ENCODE results near the gene GALNS.

The GALNS gene

GRCh38 chr16:88822281-88823040 lies 34.3 kb downstream of the GALNS start:
- Histone ChIP-seq H3K27me3 (ENCODE audit: control insufficient read depth, insufficient read depth, low read length) (no peaks in the 10 kb centered on the region), H3K9me3 (ENCODE audit: control insufficient read depth, insufficient read depth, low read length) (no peaks in the 10 kb centered on the region), H3K4me3 (ENCODE audit: low read depth, low read length) (no peak overlapping the region), H3K27ac (ENCODE audit: low read depth, low read length) (no peak overlapping the region), H3K36me3 (ENCODE audit: control insufficient read depth, insufficient read depth, low read length) (peaks cover 12% of the 10 kb centered on the region; the same call in 1 of the 2 replicates), H3K4me1 (ENCODE audit: control insufficient read depth, insufficient read depth, low read length) (no peaks in the 10 kb centered on the region), H3K9ac (ENCODE audit: low read depth, low read length) (no peak overlapping the region)

DNA sequence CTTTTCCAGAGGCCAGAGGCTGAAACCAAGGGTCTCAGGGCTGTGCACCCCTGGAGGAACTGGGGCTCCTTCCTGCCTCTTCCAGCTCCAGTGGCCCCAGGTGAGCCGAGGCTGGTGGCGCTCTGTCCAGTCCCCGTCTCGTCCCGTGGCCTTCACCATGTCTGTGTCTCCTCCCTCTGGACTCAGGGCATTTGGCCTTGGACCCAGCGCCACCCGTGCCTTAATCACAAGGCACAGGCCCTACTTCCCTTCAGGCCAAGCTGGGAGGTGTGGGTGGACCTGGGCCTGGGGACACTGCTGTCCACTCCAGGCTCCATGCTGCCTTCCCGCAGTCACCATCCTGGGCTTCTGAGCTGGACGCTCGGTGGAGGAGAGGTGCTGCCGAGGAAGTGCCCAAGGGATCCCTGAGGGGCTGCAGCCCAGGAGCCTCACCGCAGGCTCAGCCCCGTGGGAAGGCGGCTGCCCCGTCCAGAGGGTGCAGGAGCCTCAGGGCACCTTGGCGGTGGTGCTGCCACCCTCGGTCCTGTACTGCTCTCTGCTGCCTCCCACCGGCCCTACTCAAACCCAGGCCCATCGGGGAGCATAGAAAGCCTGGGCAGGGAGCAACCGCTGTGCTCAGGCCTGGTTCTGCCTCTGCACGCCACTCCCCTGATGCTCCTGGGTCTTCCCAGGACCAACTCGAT lies 35.4 kb downstream of the GALNS start:
- H3K36me3 ChIP-seq (ENCODE audit: control insufficient read depth, insufficient read depth, low read length), result peaks cover 9% of the 10 kb centered on the region; the same call in 1 of the 2 replicates
- H3K27ac ChIP-seq (ENCODE audit: low read depth, low read length), result no peak overlapping the region
- H3K4me1 ChIP-seq (ENCODE audit: control insufficient read depth, insufficient read depth, low read length), result no peaks in the 10 kb centered on the region
- H3K9ac ChIP-seq (ENCODE audit: low read depth, low read length), result no peak overlapping the region
- H3K4me3 ChIP-seq (ENCODE audit: low read depth, low read length), result no peak overlapping the region
- no peaks in the 10 kb centered on the region for H3K27me3 ChIP-seq (ENCODE audit: control insufficient read depth, insufficient read depth, low read length)
- no peaks in the 10 kb centered on the region for H3K9me3 ChIP-seq (ENCODE audit: control insufficient read depth, insufficient read depth, low read length)

DNA sequence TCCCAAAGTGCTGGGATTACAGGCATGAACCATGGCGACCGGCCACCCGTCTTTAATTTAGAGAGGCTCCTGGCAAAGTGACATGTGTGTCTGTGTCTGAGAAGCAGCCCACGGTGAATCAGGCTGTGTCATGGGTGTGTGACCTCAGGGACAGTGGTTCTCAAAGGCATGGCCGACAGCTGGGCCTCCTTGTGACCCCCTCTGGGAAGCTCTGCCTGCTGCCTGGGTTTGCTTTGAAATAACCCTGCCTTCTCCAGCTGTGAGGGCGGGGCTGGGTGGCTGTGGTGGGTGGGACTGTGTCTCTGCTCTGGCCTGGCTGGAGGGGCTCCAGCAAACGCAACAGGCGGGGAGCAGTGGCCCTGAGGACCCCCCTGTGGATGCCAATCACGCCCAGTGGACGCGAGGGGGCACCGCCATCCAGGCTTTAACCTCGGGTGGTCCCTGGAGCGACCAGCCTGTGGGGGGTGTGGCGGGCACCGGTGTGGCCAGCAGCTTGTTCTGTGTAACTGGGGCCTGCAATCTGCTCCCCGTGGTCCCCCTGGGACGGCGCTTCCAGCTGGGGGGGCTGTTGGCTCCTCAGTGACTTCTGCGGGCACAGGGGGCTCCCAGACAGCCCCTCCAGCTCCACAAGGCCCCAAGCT lies 36.2 kb downstream of the GALNS start:
- H3K4me3 ChIP-seq (ENCODE audit: low read depth, low read length), result no peak overlapping the region
- no peaks in the 10 kb centered on the region for H3K4me1 ChIP-seq (ENCODE audit: control insufficient read depth, insufficient read depth, low read length)
- peaks cover 9% of the 10 kb centered on the region; the same call in 1 of the 2 replicates for H3K36me3 ChIP-seq (ENCODE audit: control insufficient read depth, insufficient read depth, low read length)
- no peak overlapping the region for H3K27ac ChIP-seq (ENCODE audit: low read depth, low read length)
- no peaks in the 10 kb centered on the region for H3K9me3 ChIP-seq (ENCODE audit: control insufficient read depth, insufficient read depth, low read length)
- H3K9ac ChIP-seq (ENCODE audit: low read depth, low read length), result no peak overlapping the region
- no peaks in the 10 kb centered on the region for H3K27me3 ChIP-seq (ENCODE audit: control insufficient read depth, insufficient read depth, low read length)

- Histone ChIP-seq H3K27me3 (ENCODE audit: control insufficient read depth, insufficient read depth, low read length) (no peaks in the 10 kb centered on the region), H3K27ac (ENCODE audit: low read depth, low read length) (no peak overlapping the region), H3K9ac (ENCODE audit: low read depth, low read length) (no peak overlapping the region), H3K36me3 (ENCODE audit: control insufficient read depth, insufficient read depth, low read length) (peaks cover 9% of the 10 kb centered on the region; the same call in 1 of the 2 replicates), H3K4me1 (ENCODE audit: control insufficient read depth, insufficient read depth, low read length) (no peaks in the 10 kb centered on the region), H3K9me3 (ENCODE audit: control insufficient read depth, insufficient read depth, low read length) (no peaks in the 10 kb centered on the region), H3K4me3 (ENCODE audit: low read depth, low read length) (no peak overlapping the region)
Observed at GRCh38 chr16:88819126-88819525, 37.6 kb downstream of the GALNS start.

DNA sequence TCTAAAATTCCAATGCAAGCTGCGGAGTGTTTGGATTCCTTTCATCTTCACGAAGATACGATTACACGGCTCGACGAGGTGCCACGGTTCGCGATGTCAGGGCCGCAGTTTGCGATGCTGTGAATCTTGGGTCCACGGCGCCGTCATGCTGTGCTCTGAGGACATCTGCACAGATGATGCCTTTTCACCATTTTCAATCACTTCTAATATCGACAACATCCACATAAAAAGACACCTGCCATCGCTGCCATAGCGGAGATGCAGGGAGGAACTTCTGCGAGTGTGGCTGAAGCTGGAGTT lies 38.2 kb downstream of the GALNS start:
- Histone ChIP-seq H3K9me3 (ENCODE audit: control insufficient read depth, insufficient read depth, low read length) (no peaks in the 10 kb centered on the region), H3K27ac (ENCODE audit: low read depth, low read length) (no peak overlapping the region), H3K9ac (ENCODE audit: low read depth, low read length) (no peak overlapping the region), H3K36me3 (ENCODE audit: control insufficient read depth, insufficient read depth, low read length) (peaks cover 9% of the 10 kb centered on the region; the same call in 1 of the 2 replicates), H3K4me1 (ENCODE audit: control insufficient read depth, insufficient read depth, low read length) (no peaks in the 10 kb centered on the region; the same call in 1 of the 2 replicates), H3K27me3 (ENCODE audit: control insufficient read depth, insufficient read depth, low read length) (no peaks in the 10 kb centered on the region), H3K4me3 (ENCODE audit: low read depth, low read length) (no peak overlapping the region)

GRCh38 chr16:88817785-88818574 lies 38.8 kb downstream of the GALNS start:
- H3K27ac ChIP-seq (ENCODE audit: low read depth, low read length), result no peak overlapping the region
- no peak overlapping the region for H3K9ac ChIP-seq (ENCODE audit: low read depth, low read length)
- no peaks in the 10 kb centered on the region; the same call in 1 of the 2 replicates for H3K4me1 ChIP-seq (ENCODE audit: control insufficient read depth, insufficient read depth, low read length)
- H3K4me3 ChIP-seq (ENCODE audit: low read depth, low read length), result no peak overlapping the region
- H3K9me3 ChIP-seq (ENCODE audit: control insufficient read depth, insufficient read depth, low read length), result no peaks in the 10 kb centered on the region
- no peaks in the 10 kb centered on the region for H3K27me3 ChIP-seq (ENCODE audit: control insufficient read depth, insufficient read depth, low read length)
- H3K36me3 ChIP-seq (ENCODE audit: control insufficient read depth, insufficient read depth, low read length), result peaks cover 9% of the 10 kb centered on the region; the same call in 1 of the 2 replicates

GRCh38 chr16:88816736-88817535 lies 39.8 kb downstream of the GALNS start:
- no peak overlapping the region for H3K4me3 ChIP-seq (ENCODE audit: low read depth, low read length)
- no peaks in the 10 kb centered on the region for H3K27me3 ChIP-seq (ENCODE audit: control insufficient read depth, insufficient read depth, low read length)
- H3K9me3 ChIP-seq (ENCODE audit: control insufficient read depth, insufficient read depth, low read length), result no peaks in the 10 kb centered on the region
- no peaks in the 10 kb centered on the region; the same call in 1 of the 2 replicates for H3K4me1 ChIP-seq (ENCODE audit: control insufficient read depth, insufficient read depth, low read length)
- H3K27ac ChIP-seq (ENCODE audit: low read depth, low read length), result no peak overlapping the region
- H3K36me3 ChIP-seq (ENCODE audit: control insufficient read depth, insufficient read depth, low read length), result no peaks in the 10 kb centered on the region
- H3K9ac ChIP-seq (ENCODE audit: low read depth, low read length), result no peak overlapping the region

- no peaks in the 10 kb centered on the region for H3K27me3 ChIP-seq (ENCODE audit: control insufficient read depth, insufficient read depth, low read length)
- no peak overlapping the region for H3K4me3 ChIP-seq (ENCODE audit: low read depth, low read length)
- H3K4me1 ChIP-seq (ENCODE audit: control insufficient read depth, insufficient read depth, low read length), result no peaks in the 10 kb centered on the region; the same call in 1 of the 2 replicates
- no peak overlapping the region for H3K27ac ChIP-seq (ENCODE audit: low read depth, low read length)
- H3K36me3 ChIP-seq (ENCODE audit: control insufficient read depth, insufficient read depth, low read length), result no peaks in the 10 kb centered on the region
- no peaks in the 10 kb centered on the region for H3K9me3 ChIP-seq (ENCODE audit: control insufficient read depth, insufficient read depth, low read length)
- H3K9ac ChIP-seq (ENCODE audit: low read depth, low read length), result no peak overlapping the region
Observed at GRCh38 chr16:88815901-88816589, 40.7 kb downstream of the GALNS start.

DNA sequence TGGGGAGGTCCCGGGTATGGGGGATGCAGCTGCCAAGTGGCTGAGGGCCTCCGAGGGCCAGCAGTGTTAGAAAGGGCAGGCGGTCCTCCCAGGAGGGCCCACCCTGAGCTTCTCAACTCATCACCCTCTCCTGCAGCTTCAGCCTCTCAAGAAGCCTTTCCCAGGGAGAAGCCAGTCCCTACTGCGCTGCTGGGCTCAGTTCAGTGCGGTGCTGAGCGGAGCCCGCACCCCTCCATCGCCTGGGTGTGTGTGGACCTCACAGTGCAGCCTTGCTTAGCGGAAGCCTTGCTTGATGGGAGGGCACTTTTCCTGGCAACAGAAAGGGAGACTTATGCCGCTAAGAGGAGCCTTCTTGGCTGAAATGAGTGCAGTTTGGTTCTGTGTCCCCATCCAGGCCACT lies 41.5 kb downstream of the GALNS start:
- H3K9me3 ChIP-seq (ENCODE audit: control insufficient read depth, insufficient read depth, low read length), result no peaks in the 10 kb centered on the region
- H3K27ac ChIP-seq (ENCODE audit: low read depth, low read length), result no peak overlapping the region
- no peak overlapping the region for H3K4me3 ChIP-seq (ENCODE audit: low read depth, low read length)
- peaks cover 6% of the 10 kb centered on the region; the same call in 1 of the 2 replicates for H3K4me1 ChIP-seq (ENCODE audit: control insufficient read depth, insufficient read depth, low read length)
- no peaks in the 10 kb centered on the region for H3K27me3 ChIP-seq (ENCODE audit: control insufficient read depth, insufficient read depth, low read length)
- H3K36me3 ChIP-seq (ENCODE audit: control insufficient read depth, insufficient read depth, low read length), result peaks cover 5% of the 10 kb centered on the region
- no peak overlapping the region for H3K9ac ChIP-seq (ENCODE audit: low read depth, low read length)

DNA sequence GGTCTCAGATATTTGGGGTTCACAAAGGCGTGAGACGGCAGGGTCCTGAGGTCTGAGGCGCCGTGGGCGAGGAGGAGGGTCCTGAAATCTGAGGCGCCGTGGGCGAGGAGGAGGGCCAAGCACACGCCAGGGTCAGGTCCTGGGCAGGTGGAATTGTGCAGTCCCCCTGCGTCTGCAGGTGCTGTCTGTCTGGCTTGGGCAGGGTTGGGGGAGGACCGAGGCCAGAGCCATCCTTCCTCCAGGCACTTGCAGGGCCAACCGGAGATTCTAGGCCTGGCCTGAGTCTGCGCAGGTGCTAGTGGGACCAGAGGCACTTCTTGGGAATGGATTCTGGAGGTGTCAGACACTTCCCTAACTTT lies 42.6 kb downstream of the GALNS start:
- Histone ChIP-seq H3K9ac (ENCODE audit: low read depth, low read length) (no peak overlapping the region), H3K27me3 (ENCODE audit: control insufficient read depth, insufficient read depth, low read length) (no peaks in the 10 kb centered on the region)

More for the DNA sequence above, 42.6 kb downstream of the GALNS start:
- Histone ChIP-seq H3K4me1 (ENCODE audit: control insufficient read depth, insufficient read depth, low read length) (peaks cover 7% of the 10 kb centered on the region; the same call in 1 of the 2 replicates), H3K36me3 (ENCODE audit: control insufficient read depth, insufficient read depth, low read length) (peaks cover 16% of the 10 kb centered on the region), H3K4me3 (ENCODE audit: low read depth, low read length) (no peak overlapping the region), H3K9me3 (ENCODE audit: control insufficient read depth, insufficient read depth, low read length) (no peaks in the 10 kb centered on the region), H3K27ac (ENCODE audit: low read depth, low read length) (no peak overlapping the region)
